Tibial nerve (tissue), 4 donors: ENCODE measurements around the gene C19orf33.

Experiments used
- CTCF ChIP-seq, 5 experiments: fragments of 200-600 bp in 3 of 5; fragments of 450-650 bp in 2 of 5; sonication (generic) in 3 of 5; IDR thresholded peaks; one replicate each; pipeline ENCODE4 v1.5.1; 2016 to 2019; ENCODE audit warnings: antibody characterized with exemption in 5 of 5, mild to moderate bottlenecking in 3 of 5, moderate library complexity in 2 of 5
- EP300 ChIP-seq, 2 donors: sonication (generic); formaldehyde crosslinking; IDR thresholded peaks; one replicate each; pipeline ENCODE4 v1.6.1; 2017; ENCODE audit warnings: antibody characterized with exemption in 2 of 2, mild to moderate bottlenecking in 1 of 2
- POLR2A ChIP-seq, 2 donors: fragments of 450-650 bp; IDR thresholded peaks; one replicate each; pipeline ENCODE4 v1.6.1; 2017; ENCODE audit warnings: antibody characterized with exemption in 2 of 2, mild to moderate bottlenecking in 2 of 2, moderate library complexity in 2 of 2

- TF ChIP-seq EP300 (IDR thresholded peaks at IDR 0.05) (no peak), CTCF (IDR thresholded peaks at IDR 0.05) (no peak), POLR2A (IDR thresholded peaks at IDR 0.05) (no peak)
Observed at GRCh38 chr19:38310986-38311385, 6.9 kb downstream of the C19orf33 start.
